CD4-positive, alpha-beta T cell treated with Interleukin-15 for 4 hours (primary cell): ENCODE results near the gene SETDB2.

Source experiments
- DNase-seq: peaks from one replicate; pipeline ENCODE4 v3.0.0-alpha.2; 2020; ENCODE audit warnings: low spot score

SETDB2 gene

GRCh38 chr13:49435992-49436391 is 8.1 kb upstream of the SETDB2 start:
- DNase-seq, result no peak

- no peak for DNase-seq
These were observed 7.2 kb upstream of the SETDB2 start for GRCh38 chr13:49436890-49437289.

- DNase-seq, result no peak
These were observed 6.4 kb upstream of the SETDB2 start for GRCh38 chr13:49437705-49438104.

GRCh38 chr13:49439609-49440008 is 4.5 kb upstream of the SETDB2 start:
- DNase-seq, result no peak

DNA sequence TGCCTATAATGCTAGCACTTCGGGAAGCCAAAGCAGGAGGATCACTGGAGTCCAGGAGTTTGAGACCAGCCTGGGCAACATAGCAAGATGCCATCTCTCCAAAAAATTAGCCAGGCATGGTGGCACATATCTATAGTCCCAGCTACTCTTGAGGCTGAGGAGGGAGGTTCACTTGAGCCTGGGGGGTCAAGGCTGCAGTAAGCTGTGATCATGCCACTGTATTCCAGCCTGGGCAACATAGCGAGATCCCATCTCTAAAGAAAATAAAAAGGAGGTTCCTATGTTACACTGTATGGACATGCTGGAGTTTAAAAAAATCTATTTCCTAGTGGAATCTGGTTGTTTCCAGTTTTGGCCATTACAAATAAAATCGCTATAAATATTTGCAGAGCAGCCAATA is 2.8 kb upstream of the SETDB2 start:
- no peak for DNase-seq

- DNase-seq, result no peak
These were observed 2.2 kb upstream of the SETDB2 start for GRCh38 chr13:49441846-49442245.

GRCh38 chr13:49443357-49443703 is 744 bp upstream of the SETDB2 start:
- DNase-seq, result no peak

DNA sequence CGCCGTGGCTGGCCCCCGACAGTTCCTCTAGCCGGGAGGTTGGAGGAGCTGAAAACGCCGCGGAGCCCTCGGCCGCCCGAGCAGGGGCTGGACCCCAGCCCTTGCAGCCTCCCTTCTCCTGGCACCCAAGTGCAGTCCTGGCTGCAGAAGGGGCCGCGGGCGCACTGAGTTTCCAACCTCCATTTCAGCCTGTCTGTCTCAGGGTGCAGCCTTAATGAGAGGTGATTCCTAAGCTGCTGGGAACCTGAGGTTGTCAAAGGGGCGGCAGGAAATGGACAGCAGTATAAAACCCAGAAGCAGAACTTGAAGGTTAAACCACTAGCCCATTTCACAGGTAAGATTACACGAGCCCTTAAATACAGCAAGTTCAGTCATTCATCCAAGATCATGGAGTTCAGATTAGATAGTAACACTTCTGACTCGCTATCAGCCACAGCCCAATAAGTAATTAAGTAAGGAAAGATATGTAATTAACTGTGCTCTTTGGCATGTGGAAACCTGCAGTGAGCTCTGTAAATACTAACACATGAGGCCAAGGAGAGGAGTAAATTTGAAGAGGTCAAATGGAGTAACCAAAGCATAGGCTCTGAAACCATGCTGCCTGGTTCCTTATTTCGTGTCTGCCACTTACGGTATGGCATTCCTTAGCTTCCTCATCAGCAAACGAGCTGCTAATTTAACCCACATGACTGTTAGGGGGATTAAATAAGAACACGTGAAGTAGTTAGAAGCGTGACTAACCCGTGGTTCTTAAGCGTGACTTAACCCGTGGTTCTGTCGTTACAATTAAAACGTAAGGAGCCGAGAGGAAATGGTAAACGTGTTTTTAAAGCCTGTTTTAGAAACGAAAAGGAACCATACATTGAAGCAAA is 686 bp downstream of the SETDB2 start:
- DNase-seq, result peak; percentile 67

- DNase-seq, result no peak
These were observed 2.4 kb downstream of the SETDB2 start for GRCh38 chr13:49446473-49446872.

- no peak for DNase-seq
These were observed 4.7 kb downstream of the SETDB2 start for GRCh38 chr13:49448753-49449152.

- peak; percentile 14 for DNase-seq
These were observed 6.2 kb downstream of the SETDB2 start for GRCh38 chr13:49450105-49450819.

DNA sequence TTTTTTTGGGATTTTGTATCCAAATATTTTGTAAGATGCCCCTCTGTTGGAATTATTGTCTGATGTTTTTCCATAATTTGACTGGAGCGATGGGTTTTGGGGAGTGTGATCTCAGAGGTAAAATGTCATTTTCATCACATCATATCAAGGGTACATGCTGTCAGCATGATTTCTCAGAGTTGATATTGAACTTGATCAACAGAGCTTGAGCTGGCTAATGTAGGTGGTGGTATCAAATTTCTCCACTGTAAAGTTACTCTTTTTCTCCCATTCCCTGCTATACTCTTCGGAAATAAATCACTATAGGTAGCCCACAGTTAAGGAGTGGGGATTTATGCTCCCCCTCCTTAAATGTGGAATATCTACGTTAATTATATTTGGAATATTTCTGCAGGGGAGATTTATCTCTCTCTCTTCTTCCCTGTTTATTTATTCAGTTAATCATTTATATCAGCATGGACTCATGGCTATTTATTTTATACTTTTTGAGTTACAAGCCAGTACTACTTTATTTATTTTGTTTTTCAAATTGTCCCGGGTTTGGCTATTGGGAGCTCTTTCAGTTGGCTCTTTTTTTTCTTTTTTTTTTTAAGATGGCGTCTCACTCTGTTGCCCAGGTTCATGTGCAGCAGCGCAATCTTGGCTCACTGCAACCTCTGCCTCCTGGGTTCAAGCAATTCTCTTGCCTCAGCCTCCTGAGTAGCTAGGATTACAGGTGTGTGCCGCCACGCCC is 8.8 kb downstream of the SETDB2 start:
- DNase-seq, result no peak

- DNase-seq, result no peak
These were observed 9.4 kb downstream of the SETDB2 start for GRCh38 chr13:49453465-49453864.

DNA sequence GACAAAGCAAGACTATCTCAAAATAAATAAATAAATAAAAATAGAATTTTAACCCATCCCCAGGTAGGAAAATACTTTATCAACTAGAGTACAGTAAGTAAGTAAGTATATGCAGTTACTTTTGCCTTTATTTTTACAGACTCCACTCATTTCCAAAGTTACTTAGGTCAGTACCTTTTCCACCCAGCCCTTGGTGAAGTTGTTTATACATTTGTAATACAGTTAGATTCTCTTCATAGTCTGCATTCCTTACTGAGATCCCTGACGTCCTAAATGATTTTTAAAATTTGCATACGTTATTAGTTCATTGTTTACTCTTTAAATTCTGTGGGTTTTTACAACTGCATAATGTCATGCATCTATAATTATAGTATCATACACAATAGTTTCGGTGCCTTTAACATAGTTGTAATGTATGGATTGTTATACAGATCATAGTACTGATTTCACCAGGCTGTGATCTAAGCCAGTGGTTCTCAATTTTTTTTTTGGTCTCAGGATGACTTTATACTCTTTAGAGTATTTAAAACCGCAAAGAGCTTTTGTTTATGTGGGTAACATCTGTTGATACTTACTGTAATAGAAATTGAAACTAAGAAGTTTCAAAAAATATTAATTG is 10.4 kb downstream of the SETDB2 start:
- peak; percentile 16 for DNase-seq

DNA sequence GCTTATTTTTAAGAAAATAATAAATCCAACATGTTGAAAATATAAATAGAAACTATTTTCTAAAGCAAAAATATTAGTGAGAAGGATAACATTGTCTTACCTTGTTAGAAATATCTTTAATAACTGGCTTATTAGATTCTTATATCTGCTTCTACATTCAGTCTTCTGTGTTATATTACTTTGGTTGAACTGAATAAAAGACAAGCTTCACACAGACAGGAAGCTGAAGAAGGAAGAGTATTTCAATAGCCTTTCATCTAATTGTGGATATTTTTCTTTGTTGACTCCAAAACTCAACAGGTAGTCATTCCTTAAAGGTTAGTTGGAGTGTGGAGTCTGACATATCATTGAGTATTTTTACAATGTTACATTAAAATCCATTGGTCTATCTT is 10.9 kb downstream of the SETDB2 start:
- no peak for DNase-seq

DNA sequence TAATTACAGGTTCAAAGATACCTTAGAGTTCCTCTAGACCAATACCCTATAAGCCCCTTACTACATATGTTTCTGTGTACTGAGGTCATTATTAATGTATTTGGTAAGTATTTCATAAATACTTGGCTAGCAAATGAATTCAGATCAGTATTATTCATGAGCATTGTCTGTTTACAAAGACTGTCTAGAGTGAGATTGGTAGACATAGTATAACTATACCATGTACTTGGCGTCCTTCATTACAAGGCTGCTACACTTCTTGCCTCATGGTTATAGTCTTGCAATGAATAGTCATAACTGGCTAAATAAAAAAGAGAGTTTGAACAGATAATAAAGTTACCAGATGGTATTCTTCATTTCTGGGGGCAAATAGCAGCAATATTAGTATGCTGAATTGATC is 12.1 kb downstream of the SETDB2 start:
- no peak for DNase-seq

DNA sequence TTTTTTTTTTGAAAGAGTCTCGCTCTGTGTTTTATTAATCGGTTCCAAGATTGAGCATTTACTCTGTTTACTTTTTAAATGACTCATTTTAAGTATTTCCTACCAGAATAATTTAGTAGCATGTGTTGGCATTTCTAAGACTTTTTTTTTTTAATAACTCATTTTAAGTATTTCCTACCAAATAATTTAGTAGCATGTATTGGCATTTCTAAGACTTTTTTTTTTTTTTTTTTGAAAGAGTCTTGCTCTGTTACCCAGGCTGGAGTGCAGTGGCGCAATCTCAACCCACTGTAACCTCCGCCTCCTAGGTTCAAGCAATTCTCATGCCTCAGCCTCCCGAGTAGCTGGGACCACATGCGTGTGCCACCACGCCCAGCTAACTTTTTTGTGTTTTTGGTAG is 13.1 kb downstream of the SETDB2 start:
- no peak for DNase-seq

- no peak for DNase-seq
These were observed 15.5 kb downstream of the SETDB2 start for GRCh38 chr13:49459580-49459979.

- DNase-seq, result no peak
These were observed 20.0 kb downstream of the SETDB2 start for GRCh38 chr13:49464085-49464484.

DNA sequence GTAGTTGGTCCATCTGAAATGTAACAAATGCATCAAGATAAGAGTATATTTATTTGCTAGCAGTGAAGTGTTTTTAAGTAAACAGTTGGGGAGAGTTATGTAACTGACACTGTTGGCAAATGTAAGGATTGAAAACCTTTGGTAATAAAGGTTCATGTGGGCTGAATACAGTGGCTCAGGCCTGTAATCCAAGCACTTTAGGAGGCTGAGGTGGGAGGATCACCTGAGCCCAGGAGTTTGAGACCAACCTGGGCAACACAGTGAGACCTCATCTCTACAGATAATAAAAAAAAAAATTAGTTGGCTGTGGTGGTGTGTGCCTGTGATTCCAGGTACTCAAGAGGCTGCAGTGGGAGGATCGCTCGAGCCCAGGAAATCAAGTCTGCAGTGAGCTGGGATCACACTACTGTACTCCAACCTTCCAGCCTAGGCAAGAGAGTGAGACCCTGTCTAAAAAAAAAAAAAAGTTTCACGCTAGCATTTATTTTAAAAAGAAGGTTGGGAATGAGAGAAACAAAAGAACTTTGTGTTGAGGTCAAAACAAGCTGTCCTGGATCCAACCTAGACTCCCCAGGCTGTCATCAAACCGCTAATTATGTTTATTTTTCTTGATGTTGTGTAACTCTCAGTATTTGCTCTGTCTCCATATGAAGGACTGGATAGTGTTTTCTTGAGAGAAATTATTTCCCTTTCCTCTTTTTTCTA is 20.7 kb downstream of the SETDB2 start:
- no peak for DNase-seq

GRCh38 chr13:49466292-49466838 is 22.3 kb downstream of the SETDB2 start:
- no peak for DNase-seq

GRCh38 chr13:49472186-49472585 is 28.1 kb downstream of the SETDB2 start:
- no peak for DNase-seq
